IMR-90 (cell line): Measurements from ENCODE around the gene C4orf33.

Experiments used
- BHLHE40 ChIP-seq: fragments of 150-350 bp; IDR thresholded peaks from 2 replicates; pipeline ENCODE4 v1.6.1; 2016; ENCODE audit warnings: mild to moderate bottlenecking, low read depth, low read length
- CEBPB ChIP-seq: IDR thresholded peaks from 2 replicates; pipeline ENCODE4 v1.6.1; 2012; ENCODE audit warnings: low read depth, low read length, improper control_type of control experiment
- CHD1 ChIP-seq: IDR thresholded peaks from 2 replicates; pipeline ENCODE4 v1.6.1; 2012; ENCODE audit warnings: low read depth, low read length, improper control_type of control experiment
- MAFK ChIP-seq: IDR thresholded peaks from 2 replicates; pipeline ENCODE4 v1.6.1; 2012; ENCODE audit warnings: low read depth, low read length, improper control_type of control experiment
- MXI1 ChIP-seq: IDR thresholded peaks from 2 replicates; pipeline ENCODE4 v1.6.1; 2012; ENCODE audit warnings: low read depth, mild to moderate bottlenecking, low read length, moderate library complexity, borderline replicate concordance
- POLR2A ChIP-seq: IDR thresholded peaks from 2 replicates; pipeline ENCODE4 v1.6.1; 2012; ENCODE audit warnings: mild to moderate bottlenecking, low read depth, low read length
- RAD21 ChIP-seq: IDR thresholded peaks from 2 replicates; pipeline ENCODE4 v1.6.1; 2012; ENCODE audit warnings: low read length, improper control_type of control experiment
- RFX5 ChIP-seq: IDR thresholded peaks from 2 replicates; pipeline ENCODE4 v1.8.0; 2012; ENCODE audit warnings: low read depth, mild to moderate bottlenecking, low read length, moderate library complexity
- TF ChIP-seq, protein P1 (sequence below): conservative IDR thresholded peaks from 2 replicates; pipeline ENCODE4 v1.5.1; 2012; ENCODE audit warnings: mild to moderate bottlenecking, low read depth, low read length, improper control_type of control experiment
- TF ChIP-seq, protein P2 (sequence below): fragments of 150-350 bp; IDR thresholded peaks from 2 replicates; pipeline ENCODE4 v1.6.1; 2017; ENCODE audit warnings: mild to moderate bottlenecking, antibody characterized with exemption, low read length, low read depth

DNA sequence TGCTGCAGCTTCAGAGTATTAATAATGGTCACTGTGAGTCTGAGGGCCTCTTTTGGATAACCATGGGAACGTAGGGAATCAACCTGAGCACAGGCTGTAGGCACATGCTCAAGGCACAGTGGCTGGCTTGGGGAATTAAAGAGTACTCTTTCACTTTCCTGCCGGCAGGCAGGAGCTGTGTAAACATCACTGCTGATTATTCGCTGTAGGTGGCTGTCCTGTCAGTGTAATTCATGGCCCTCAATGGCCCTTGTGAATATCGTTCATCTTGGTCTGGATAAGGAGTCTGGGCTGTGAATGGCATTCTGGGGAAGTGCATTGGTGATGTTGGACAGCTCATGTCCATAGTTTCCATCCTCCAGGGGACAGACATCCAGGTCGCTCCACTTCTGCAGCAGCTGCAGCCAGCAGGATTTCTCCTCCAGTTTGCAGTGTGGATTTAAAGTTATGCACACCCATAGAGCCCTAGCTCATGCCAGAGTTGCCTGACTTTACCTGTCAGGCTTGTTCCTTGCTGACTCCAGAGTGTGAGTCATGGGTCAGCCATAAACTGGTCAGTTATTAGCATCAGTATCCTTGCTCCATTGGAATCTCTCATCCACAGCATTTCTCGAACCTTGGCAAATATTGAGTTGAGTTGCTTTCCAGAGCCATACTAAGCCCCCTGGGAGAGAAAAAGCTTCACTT is 43.0 kb downstream of the C4orf33 start:
- TF ChIP-seq, protein P1, sequence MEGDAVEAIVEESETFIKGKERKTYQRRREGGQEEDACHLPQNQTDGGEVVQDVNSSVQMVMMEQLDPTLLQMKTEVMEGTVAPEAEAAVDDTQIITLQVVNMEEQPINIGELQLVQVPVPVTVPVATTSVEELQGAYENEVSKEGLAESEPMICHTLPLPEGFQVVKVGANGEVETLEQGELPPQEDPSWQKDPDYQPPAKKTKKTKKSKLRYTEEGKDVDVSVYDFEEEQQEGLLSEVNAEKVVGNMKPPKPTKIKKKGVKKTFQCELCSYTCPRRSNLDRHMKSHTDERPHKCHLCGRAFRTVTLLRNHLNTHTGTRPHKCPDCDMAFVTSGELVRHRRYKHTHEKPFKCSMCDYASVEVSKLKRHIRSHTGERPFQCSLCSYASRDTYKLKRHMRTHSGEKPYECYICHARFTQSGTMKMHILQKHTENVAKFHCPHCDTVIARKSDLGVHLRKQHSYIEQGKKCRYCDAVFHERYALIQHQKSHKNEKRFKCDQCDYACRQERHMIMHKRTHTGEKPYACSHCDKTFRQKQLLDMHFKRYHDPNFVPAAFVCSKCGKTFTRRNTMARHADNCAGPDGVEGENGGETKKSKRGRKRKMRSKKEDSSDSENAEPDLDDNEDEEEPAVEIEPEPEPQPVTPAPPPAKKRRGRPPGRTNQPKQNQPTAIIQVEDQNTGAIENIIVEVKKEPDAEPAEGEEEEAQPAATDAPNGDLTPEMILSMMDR = no peak
- TF ChIP-seq MXI1 (no peak), POLR2A (no peak), MAFK (no peak), CHD1 (no peak), BHLHE40 (no peak), CEBPB (no peak), RFX5 (no peak), RAD21 (no peak)
- TF ChIP-seq, protein P2, sequence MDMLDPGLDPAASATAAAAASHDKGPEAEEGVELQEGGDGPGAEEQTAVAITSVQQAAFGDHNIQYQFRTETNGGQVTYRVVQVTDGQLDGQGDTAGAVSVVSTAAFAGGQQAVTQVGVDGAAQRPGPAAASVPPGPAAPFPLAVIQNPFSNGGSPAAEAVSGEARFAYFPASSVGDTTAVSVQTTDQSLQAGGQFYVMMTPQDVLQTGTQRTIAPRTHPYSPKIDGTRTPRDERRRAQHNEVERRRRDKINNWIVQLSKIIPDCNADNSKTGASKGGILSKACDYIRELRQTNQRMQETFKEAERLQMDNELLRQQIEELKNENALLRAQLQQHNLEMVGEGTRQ = no peak
